OCI-LY3 (cell line): ENCODE results near the gene IL18.

ENCODE experiments used
- CTCF ChIP-seq: fragments of 200-600, 300-600 bp; sonication (generic); IDR thresholded peaks from 2 replicates; pipeline ENCODE4 v1.5.1; 2014; ENCODE audit warnings: antibody characterized with exemption, low read length, low read depth
- EZH2phosphoT487 ChIP-seq: fragments of 200-600 bp; shearing (Covaris generic); IDR thresholded peaks from 2 replicates; pipeline ENCODE4 v1.6.1; 2018; ENCODE audit warnings: antibody characterized with exemption, mixed run types, low read depth

GRCh38 chr11:112163875-112164685 is at the start of gene IL18:
- TF ChIP-seq CTCF, result no peak
- no peak for TF ChIP-seq EZH2phosphoT487
